EL (cell line): ENCODE measurements around the gene HOXB7.

ENCODE experiments used
- DNase-seq: peaks from one replicate; pipeline ENCODE4 v3.0.0-alpha.2; 2016

The HOXB7 gene

GRCh38 chr17:48622857-48623256, 12.0 kb upstream of the HOXB7 start:
- no peak for DNase-seq

DNA sequence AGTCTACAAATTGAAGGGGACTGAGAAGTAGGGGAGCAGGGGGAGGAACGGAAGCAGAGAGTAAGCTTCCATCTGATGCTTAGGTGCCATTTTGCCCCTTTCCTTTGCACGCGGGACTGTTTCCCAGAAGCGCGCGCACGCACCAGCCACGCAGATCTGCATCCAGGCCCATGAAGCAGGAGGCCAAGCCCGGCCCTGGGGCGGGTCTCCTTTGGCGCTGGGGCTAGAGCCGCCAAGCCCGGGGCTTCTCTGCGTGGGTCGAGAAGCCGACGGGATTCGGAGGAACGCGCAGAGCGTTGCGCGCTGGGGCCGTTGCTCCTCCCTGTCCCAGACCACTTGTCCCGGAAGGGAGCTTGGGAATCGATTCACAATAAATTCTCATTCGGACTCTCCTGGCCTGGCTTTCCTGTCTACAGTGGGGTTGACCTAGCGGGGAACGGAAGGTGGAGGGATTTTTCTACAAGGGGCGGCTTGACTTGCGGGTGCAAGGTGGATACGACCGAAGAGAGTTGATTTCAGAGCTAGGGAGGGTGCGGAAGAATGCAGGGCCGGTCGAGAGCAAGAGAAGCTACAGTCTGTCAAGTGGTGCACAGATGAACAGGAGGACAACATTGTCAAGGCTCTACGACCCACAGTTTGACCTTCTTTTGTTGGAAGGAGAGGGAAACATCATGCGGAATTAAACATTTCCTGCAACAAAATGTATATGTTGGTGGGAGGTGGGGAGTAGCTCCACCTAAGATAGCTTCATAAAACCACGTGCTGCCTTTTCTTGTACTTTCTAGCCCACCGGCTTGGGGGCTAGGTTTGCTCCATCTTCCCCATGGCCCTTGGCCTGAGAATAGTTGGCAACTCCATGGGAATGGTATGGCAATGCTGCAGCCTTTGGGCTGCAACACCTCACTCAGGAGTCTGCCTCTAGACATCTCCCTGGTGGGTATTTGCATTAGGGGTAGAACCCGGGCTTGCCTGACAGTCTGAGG, 10.9 kb upstream of the HOXB7 start:
- DNase-seq: no peak

GRCh38 chr17:48620461-48621139, 9.8 kb upstream of the HOXB7 start:
- no peak for DNase-seq

DNA sequence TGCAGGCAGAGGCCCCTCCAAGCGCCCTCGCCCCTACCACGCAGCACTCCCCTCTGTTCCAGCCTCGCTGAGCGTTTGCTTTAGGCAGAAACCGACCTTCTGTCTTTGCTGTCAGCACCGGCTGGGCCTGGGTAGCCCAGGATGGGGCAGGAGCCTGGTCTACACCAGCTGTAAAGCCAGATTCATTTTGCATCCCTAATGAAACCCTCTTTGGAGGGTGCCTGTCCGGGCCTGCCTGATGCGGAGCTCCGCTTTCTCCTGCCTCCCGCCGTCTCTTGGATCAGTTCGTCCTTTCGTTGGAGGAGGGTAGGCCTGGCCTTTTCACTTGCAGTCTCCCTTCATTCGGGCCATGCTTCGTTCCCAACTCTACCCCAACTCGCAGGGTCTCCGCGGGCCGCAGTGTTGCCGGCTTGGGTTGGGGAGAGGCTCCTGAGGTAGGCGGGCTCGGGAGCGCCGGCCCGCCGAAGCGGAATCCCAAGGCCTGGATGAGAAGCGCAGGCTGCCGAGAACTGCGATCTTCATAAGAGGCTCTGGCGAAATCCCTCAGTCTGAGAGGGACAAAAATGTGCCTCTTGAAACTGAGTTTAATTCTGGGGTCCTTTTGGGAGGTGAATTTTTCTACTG, 9.1 kb upstream of the HOXB7 start:
- DNase-seq: no peak

DNA sequence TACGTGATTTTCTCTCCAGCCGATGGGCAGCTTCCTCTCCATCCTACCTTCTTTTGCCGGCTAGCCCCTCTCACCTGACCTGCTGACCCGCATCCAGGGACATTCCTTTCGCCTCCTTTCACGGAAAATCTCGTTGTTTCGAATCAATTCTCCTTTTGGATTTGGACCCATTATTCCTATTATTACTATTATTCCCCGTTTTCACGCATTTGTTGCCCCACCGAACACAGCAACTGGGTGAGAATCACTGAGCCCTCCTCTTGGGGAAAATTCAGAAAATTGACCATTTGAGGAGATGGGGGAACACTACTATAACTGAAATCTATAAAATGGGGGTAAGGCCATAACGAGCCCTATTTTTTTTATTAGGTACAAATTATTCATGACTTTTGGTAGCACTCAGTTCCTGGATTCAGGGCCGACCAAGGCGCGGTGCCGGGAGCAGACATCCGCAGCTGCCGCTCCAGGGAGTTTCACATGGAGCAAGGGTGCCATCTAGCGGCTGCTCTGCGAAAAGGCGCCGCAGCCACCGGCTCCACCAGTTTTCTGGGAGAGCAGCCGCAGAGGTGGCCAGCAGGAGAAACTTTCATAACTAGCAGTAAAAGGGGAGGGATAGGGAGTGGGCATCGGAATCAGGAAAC, 7.6 kb upstream of the HOXB7 start:
- peak; percentile 81 for DNase-seq

DNA sequence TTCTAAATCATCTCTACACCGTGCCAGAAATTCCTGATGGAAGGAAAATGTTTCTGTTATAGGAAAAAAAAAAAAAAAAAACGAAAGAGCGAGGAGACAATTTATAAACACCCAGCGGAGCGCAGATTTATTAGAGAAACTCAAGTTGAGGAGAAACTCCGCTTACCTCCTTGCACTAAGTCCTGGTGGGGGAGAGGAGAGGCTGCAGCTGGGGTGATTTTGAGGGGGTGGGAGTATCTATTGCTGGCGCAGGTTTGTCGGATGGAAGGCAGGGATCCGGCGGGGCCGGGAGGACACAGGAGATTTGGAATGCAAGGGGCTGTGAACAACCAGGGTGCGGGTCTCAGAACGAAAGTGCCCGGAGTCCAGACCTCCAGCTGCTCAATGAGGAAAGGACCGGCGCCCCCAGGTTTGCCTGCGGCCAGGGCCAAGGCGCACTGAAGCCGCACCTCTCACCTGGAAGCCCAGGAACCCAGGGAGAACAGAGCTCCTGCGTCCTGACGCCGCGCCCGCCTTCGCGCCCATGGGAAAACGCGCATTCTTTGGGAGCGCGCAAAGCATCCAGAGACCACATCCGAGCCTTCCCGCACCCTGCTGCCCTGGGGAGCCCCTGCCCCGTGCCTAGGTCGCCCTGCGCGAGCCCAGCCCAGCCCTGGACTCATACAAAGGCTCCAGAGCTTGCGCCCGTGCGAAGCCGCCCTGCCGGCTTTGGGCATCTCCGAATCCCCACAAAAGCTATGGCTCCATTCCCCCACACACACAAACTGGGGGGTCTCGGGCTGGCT, 6.8 kb upstream of the HOXB7 start:
- DNase-seq: no peak

DNA sequence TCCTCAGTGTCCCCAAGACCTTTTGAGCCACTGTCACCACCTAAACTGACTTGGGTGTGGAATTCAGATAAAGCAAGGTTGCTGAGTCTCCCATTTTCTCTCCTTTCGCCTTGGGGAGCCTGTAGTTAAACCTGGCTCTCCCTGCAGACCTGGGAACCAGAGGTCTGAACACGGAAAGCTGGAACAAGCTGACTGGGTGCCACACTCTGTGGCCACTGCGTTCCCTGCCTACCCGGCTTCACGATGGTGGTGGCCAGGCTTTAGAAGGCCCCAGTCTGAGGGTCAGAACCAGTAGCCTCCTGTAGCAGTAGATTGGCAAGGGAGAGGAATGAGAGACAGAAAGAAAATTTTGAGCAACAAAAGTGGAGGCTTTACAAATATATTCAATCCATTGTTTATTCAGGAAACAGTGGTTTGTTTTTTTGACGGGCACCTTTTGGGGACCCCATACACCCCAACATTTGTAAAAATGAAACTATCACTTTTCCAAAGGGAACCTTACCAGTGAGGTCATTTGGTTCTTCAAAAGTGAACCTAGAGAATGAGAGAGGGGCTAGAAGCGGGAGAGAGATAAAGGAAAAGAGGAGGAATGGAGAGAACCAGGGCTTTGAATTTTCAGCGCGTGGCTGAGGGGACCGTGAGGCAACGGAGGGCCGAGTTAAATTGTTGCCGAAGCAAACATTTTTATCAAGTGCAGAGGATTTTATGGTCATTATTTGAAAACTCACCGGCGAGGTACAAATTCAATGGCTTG, 6.1 kb upstream of the HOXB7 start:
- DNase-seq: no peak

- DNase-seq: no peak
These were observed 5.3 kb upstream of the HOXB7 start for GRCh38 chr17:48615963-48616716.

GRCh38 chr17:48615047-48615962, 4.5 kb upstream of the HOXB7 start, which contains the start of gene HOXB8:
Gene HOXB8 (minus strand): TSS chr17:48615292. CDS start chr17:48614704, 588 bp downstream.
- DNase-seq: no peak

- DNase-seq: no peak
These were observed 3.3 kb upstream of the HOXB7 start for GRCh38 chr17:48613862-48614694.

- DNase-seq: no peak
These were observed 2.3 kb upstream of the HOXB7 start for GRCh38 chr17:48612854-48613691.

- no peak for DNase-seq
These were observed 1.6 kb upstream of the HOXB7 start for GRCh38 chr17:48612456-48612853.

DNA sequence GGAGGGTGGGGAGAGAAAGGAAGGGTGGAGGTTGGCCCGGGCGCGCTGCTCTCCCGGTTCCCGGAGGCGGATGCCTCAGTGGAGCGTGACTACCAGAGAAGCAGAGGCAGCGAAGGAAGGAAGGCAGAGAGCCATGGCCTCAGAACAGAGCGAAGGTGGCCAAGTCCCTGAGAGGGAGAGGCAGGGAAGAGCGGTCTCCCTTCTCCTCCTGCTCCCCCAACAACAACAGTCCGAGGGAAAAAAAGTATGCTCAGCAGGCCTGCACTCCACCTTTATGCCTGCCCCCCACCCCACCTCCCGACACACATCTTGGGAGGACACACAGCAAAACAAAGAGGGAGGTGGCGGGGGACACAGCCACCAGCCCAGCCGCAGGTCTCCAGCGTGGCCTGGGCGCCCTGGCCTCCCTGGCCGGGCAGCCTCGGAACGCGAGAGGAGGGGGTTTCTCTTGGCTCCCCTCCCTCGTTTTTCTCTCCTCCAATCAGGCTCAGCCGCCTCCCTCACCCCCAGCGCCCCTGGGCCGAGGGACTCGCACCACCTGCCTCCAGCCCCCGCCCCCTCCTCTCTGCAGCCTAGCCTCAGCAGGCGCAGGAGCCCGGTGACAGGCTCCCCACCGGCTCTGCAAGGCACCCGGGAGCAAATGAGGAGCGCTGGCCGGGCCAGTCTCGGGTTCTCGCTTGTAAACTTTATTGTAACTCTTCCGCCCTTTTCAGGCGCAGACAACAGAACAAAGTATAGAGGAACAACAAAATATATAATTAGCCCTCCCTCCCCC, 1.1 kb upstream of the HOXB7 start:
- no peak for DNase-seq

GRCh38 chr17:48611213-48611612, 396 bp upstream of the HOXB7 start:
- DNase-seq: no peak

GRCh38 chr17:48609759-48610281, 997 bp downstream of the HOXB7 start:
- no peak for DNase-seq

GRCh38 chr17:48609033-48609432, 1.8 kb downstream of the HOXB7 start:
- no peak for DNase-seq

DNA sequence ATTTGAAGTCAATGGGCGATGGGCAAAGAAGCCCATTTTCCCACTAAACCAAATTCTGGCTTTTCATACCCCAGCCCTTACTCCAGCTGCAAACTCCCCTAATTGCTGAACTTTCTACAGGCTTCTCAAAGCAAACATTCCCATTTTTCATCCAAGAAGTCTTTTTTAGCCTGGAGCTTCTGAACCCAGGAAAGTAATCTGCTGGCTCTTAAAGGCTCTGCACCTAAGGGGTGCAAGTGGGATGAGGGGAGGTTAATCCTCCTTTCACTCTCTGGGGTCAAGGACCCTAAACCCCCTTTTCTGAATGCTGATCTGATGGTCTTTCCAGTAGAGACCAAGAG, 2.4 kb downstream of the HOXB7 start:
- no peak for DNase-seq
